HG03139 (cell line): ENCODE data around the gene EPHB1.

Experiments used
- ATAC-seq: cut with Tn5 transposase; IDR thresholded peaks from one replicate; pipeline ENCODE4 v1.9.1; 2021; ENCODE audit not compliant: unreplicated experiment

EPHB1 gene

GRCh38 chr3:135272026-135272669 lies 477.1 kb downstream of the EPHB1 start:
- no peak for ATAC-seq

GRCh38 chr3:135292162-135292561 lies 497.1 kb downstream of the EPHB1 start:
- no peak for ATAC-seq

- ATAC-seq, result no peak
Observed at GRCh38 chr3:135301670-135302069, 506.6 kb downstream of the EPHB1 start.

- ATAC-seq, result no peak
Observed at GRCh38 chr3:135304378-135304777, 509.3 kb downstream of the EPHB1 start.
